HEK293 (cell line): Measurements from ENCODE around the gene PLD5.

Source experiments
- CTCF ChIA-PET: fragments of 350-600 bp; formaldehyde crosslinking; extraction: SDS; loops from one replicate; lab custom pipeline; 2021; ENCODE audit warnings: antibody characterized with exemption; lab: Yijun Ruan, JAX
- POLR2A ChIA-PET: fragments of 300-600 bp; formaldehyde crosslinking; extraction: SDS; loops from one replicate; lab custom pipeline; 2020; ENCODE audit warnings: antibody characterized with exemption, inconsistent platforms; lab: Yijun Ruan, JAX
- H3K27ac ChIP-seq: fragments of 200-500 bp; sonication (Bioruptor generic); 2 replicates; pipeline ENCODE4 v1.5.1; 2014; ENCODE audit warnings: low read depth, low read length, control low read depth, inconsistent platforms; ENCODE audit errors: extremely low read depth
- H3K36me3 ChIP-seq, 2 experiments: fragments of 200-500 bp in 1 of 2; sonication (Bioruptor generic) in 1 of 2; 1 replicate in 1 of 2; 2 replicates in 1 of 2; pipeline ENCODE4 v1.5.1; 2014 to 2017; ENCODE audit warnings: inconsistent platforms in 2 of 2, low read length in 2 of 2; ENCODE audit not compliant: control insufficient read depth in 2 of 2, insufficient read depth in 1 of 2
- H3K4me1 ChIP-seq: fragments of 200-500 bp; sonication (Bioruptor generic); 2 replicates; pipeline ENCODE4 v1.5.1; 2014; ENCODE audit warnings: mild to moderate bottlenecking, low read length, inconsistent platforms; ENCODE audit not compliant: control insufficient read depth, insufficient read depth
- H3K4me3 ChIP-seq: 2 replicates; pipeline ENCODE4 v1.5.1; 2011; ENCODE audit warnings: low read depth, mild to moderate bottlenecking, control low read depth, low read length, moderate library complexity
- H3K9me3 ChIP-seq: fragments of 200-500 bp; sonication (Bioruptor generic); 2 replicates; pipeline ENCODE4 v1.5.1; 2014; ENCODE audit warnings: low read depth, low read length, inconsistent platforms; ENCODE audit not compliant: control insufficient read depth, insufficient read depth
- BCL11A ChIP-seq: fragments of 450-650 bp; formaldehyde crosslinking; IDR thresholded peaks from 2 replicates; pipeline ENCODE4 v1.5.1; 2016; ENCODE audit warnings: low read depth, missing biosample characterization, missing genetic modification characterization
- GLIS1 ChIP-seq: fragments of 450-650 bp; formaldehyde crosslinking; IDR thresholded peaks from 2 replicates; pipeline ENCODE4 v1.5.1; 2016; ENCODE audit warnings: missing biosample characterization, missing genetic modification characterization
- HOXD13 ChIP-seq: sonication (generic); formaldehyde crosslinking; IDR thresholded peaks from 2 replicates; pipeline ENCODE4 v1.8.0; 2022; ENCODE audit warnings: missing genetic modification reagents, borderline replicate concordance
- MZF1 ChIP-seq: fragments of 450-650 bp; formaldehyde crosslinking; IDR thresholded peaks from 2 replicates; pipeline ENCODE4 v1.5.1; 2017; ENCODE audit warnings: missing biosample characterization, missing genetic modification characterization, borderline replicate concordance
- OSR2 ChIP-seq: fragments of 450-650 bp; formaldehyde crosslinking; IDR thresholded peaks from 2 replicates; pipeline ENCODE4 v1.5.1; 2016; ENCODE audit warnings: missing biosample characterization, missing genetic modification characterization
- PRDM1 ChIP-seq: fragments of 450-650 bp; formaldehyde crosslinking; IDR thresholded peaks from 2 replicates; pipeline ENCODE4; 2016; ENCODE audit warnings: missing biosample characterization, missing genetic modification characterization
- TRIM28 ChIP-seq: IDR thresholded peaks from 2 replicates; pipeline ENCODE4 v1.6.1; 2011; ENCODE audit warnings: low read length, control low read depth, borderline replicate concordance
- ZBTB21 ChIP-seq: fragments of 450-650 bp; formaldehyde crosslinking; IDR thresholded peaks from 2 replicates; pipeline ENCODE4 v1.5.1; 2017; ENCODE audit warnings: missing biosample characterization, missing genetic modification characterization
- ZBTB6 ChIP-seq: fragments of 450-650 bp; formaldehyde crosslinking; IDR thresholded peaks from 2 replicates; pipeline ENCODE4 v1.5.1; 2017; ENCODE audit warnings: missing biosample characterization, missing genetic modification characterization
- ZFP41 ChIP-seq: fragments of 450-650 bp; formaldehyde crosslinking; IDR thresholded peaks from 2 replicates; pipeline ENCODE4 v1.5.1; 2016; ENCODE audit warnings: missing biosample characterization, missing genetic modification characterization, borderline replicate concordance
- ZNF114 ChIP-seq: fragments of 450-650 bp; formaldehyde crosslinking; IDR thresholded peaks from 2 replicates; pipeline ENCODE4 v1.5.0; 2017; ENCODE audit warnings: missing biosample characterization, missing genetic modification characterization
- ZNF138 ChIP-seq: fragments of 450-650 bp; formaldehyde crosslinking; IDR thresholded peaks from 2 replicates; pipeline ENCODE4 v1.5.1; 2016; ENCODE audit warnings: missing biosample characterization, missing genetic modification characterization, borderline replicate concordance
- ZNF211 ChIP-seq: fragments of 450-650 bp; formaldehyde crosslinking; IDR thresholded peaks from 2 replicates; pipeline ENCODE4 v1.5.1; 2016; ENCODE audit warnings: low read depth, missing biosample characterization, missing genetic modification characterization
- ZNF223 ChIP-seq: fragments of 450-650 bp; formaldehyde crosslinking; IDR thresholded peaks from 2 replicates; pipeline ENCODE4 v1.5.1; 2016; ENCODE audit warnings: missing biosample characterization, missing genetic modification characterization
- ZNF23 ChIP-seq: fragments of 450-650 bp; formaldehyde crosslinking; IDR thresholded peaks from 2 replicates; pipeline ENCODE4 v1.5.1; 2016; ENCODE audit warnings: missing biosample characterization, missing genetic modification characterization, borderline replicate concordance
- ZNF248 ChIP-seq: fragments of 450-650 bp; formaldehyde crosslinking; IDR thresholded peaks from 2 replicates; pipeline ENCODE4 v1.5.1; 2017; ENCODE audit warnings: missing biosample characterization, missing genetic modification characterization
- ZNF292 ChIP-seq: fragments of 450-650 bp; formaldehyde crosslinking; IDR thresholded peaks from 2 replicates; pipeline ENCODE4 v1.5.1; 2016; ENCODE audit warnings: low read depth, missing biosample characterization, missing genetic modification characterization, borderline replicate concordance
- ZNF302 ChIP-seq: fragments of 450-650 bp; formaldehyde crosslinking; IDR thresholded peaks from 2 replicates; pipeline ENCODE4 v1.5.1; 2016; ENCODE audit warnings: missing biosample characterization, missing genetic modification characterization, low read depth
- ZNF324 ChIP-seq: fragments of 450-650 bp; formaldehyde crosslinking; IDR thresholded peaks from 2 replicates; pipeline ENCODE4 v1.5.1; 2016; ENCODE audit warnings: missing biosample characterization, missing genetic modification characterization
- ZNF350 ChIP-seq: fragments of 450-650 bp; formaldehyde crosslinking; IDR thresholded peaks from 2 replicates; pipeline ENCODE4 v1.5.0; 2017; ENCODE audit warnings: missing biosample characterization, mild to moderate bottlenecking, missing genetic modification characterization
- ZNF391 ChIP-seq: fragments of 450-650 bp; formaldehyde crosslinking; IDR thresholded peaks from 2 replicates; pipeline ENCODE4 v1.5.1; 2016; ENCODE audit warnings: low read depth, missing biosample characterization, missing genetic modification characterization, borderline replicate concordance
- ZNF433 ChIP-seq: fragments of 450-650 bp; formaldehyde crosslinking; IDR thresholded peaks from 2 replicates; pipeline ENCODE4 v1.5.1; 2016; ENCODE audit warnings: missing biosample characterization, missing genetic modification characterization, low read depth
- ZNF48 ChIP-seq: fragments of 450-650 bp; formaldehyde crosslinking; IDR thresholded peaks from 2 replicates; pipeline ENCODE4 v1.5.1; 2016; ENCODE audit warnings: missing biosample characterization, missing genetic modification characterization
- ZNF488 ChIP-seq: fragments of 450-650 bp; formaldehyde crosslinking; IDR thresholded peaks from 2 replicates; pipeline ENCODE4 v1.5.1; 2016; ENCODE audit warnings: missing biosample characterization, missing genetic modification characterization
- ZNF510 ChIP-seq: fragments of 450-650 bp; formaldehyde crosslinking; IDR thresholded peaks from 2 replicates; pipeline ENCODE4 v1.5.1; 2018; ENCODE audit warnings: mild to moderate bottlenecking, missing genetic modification characterization, missing biosample characterization; ENCODE audit not compliant: insufficient replicate concordance
- ZNF521 ChIP-seq: fragments of 450-650 bp; formaldehyde crosslinking; IDR thresholded peaks from 2 replicates; pipeline ENCODE4 v1.5.1; 2017; ENCODE audit warnings: missing biosample characterization, mild to moderate bottlenecking, missing genetic modification characterization
- ZNF558 ChIP-seq: fragments of 450-650 bp; formaldehyde crosslinking; IDR thresholded peaks from 2 replicates; pipeline ENCODE4 v1.5.1; 2016; ENCODE audit warnings: missing biosample characterization, missing genetic modification characterization
- ZNF561 ChIP-seq: fragments of 450-650 bp; IDR thresholded peaks from 2 replicates; pipeline ENCODE4 v1.5.1; 2018; ENCODE audit warnings: missing biosample characterization, missing genetic modification characterization, borderline replicate concordance
- ZNF596 ChIP-seq: fragments of 450-650 bp; IDR thresholded peaks from 2 replicates; pipeline ENCODE4 v1.5.0; 2018; ENCODE audit warnings: missing biosample characterization, mild to moderate bottlenecking, missing genetic modification characterization, moderate library complexity
- ZNF791 ChIP-seq: fragments of 450-650 bp; formaldehyde crosslinking; IDR thresholded peaks from 2 replicates; pipeline ENCODE4 v1.5.1; 2016; ENCODE audit warnings: missing biosample characterization, missing genetic modification characterization
- ZNF830 ChIP-seq: fragments of 450-650 bp; IDR thresholded peaks from 2 replicates; pipeline ENCODE4 v1.5.0; 2018; ENCODE audit warnings: missing biosample characterization, missing genetic modification characterization, low read depth, mild to moderate bottlenecking, moderate library complexity
- ZSCAN16 ChIP-seq: fragments of 450-650 bp; formaldehyde crosslinking; IDR thresholded peaks from 2 replicates; pipeline ENCODE4 v1.5.1; 2016; ENCODE audit warnings: missing biosample characterization, missing genetic modification characterization

PLD5 gene

GRCh38 chr1:242203262-242203661 is 321.2 kb downstream of the PLD5 start:
- Histone ChIP-seq H3K9me3 (no peaks in the 10 kb centered on the region), H3K4me3 (no peak overlapping the region), H3K36me3 (no peaks in the 10 kb centered on the region), H3K27ac (no peak overlapping the region), H3K4me1 (no peaks in the 10 kb centered on the region)
- no peak for TF ChIP-seq ZFP41 (tag by site-specific recombination)
- TF ChIP-seq ZNF488 (tag by site-specific recombination): no peak
- no peak for TF ChIP-seq ZNF596 (tag by site-specific recombination)
- CTCF ChIA-PET: interaction anchor here (1.1 to 1.2 kb wide), 3 partner anchors 35 to 184 kb away, joined by 3 to 7 read pairs (median 4); no protein-coding TSS in a partner anchor
- POLR2A ChIA-PET: no interaction called here

- H3K27ac ChIP-seq: no peak overlapping the region
- H3K36me3 ChIP-seq: no peaks in the 10 kb centered on the region
- no peaks in the 10 kb centered on the region for H3K4me1 ChIP-seq
- POLR2A ChIA-PET: interaction anchor here (0.7 kb wide), 1 partner anchor 23 kb away, joined by 3 read pairs; no protein-coding TSS in a partner anchor
- H3K4me3 ChIP-seq: no peak overlapping the region
- CTCF ChIA-PET: interaction anchor here (0.6 to 1.0 kb wide), 2 partner anchors 10 to 1012 kb away, joined by 3 read pairs; no protein-coding TSS in a partner anchor
- TF ChIP-seq ZSCAN16 (no peak), HOXD13 (no peak), ZNF510 (tag by site-specific recombination) (no peak), ZNF23 (tag by site-specific recombination) (no peak), ZNF211 (no peak), ZNF223 (tag by site-specific recombination) (no peak), ZNF830 (tag by site-specific recombination) (no peak), ZNF558 (tag by site-specific recombination) (no peak), ZNF324 (tag by site-specific recombination) (no peak)
- H3K9me3 ChIP-seq: no peaks in the 10 kb centered on the region
Measured at GRCh38 chr1:242201090-242201489, 323.4 kb downstream of the PLD5 start.

DNA sequence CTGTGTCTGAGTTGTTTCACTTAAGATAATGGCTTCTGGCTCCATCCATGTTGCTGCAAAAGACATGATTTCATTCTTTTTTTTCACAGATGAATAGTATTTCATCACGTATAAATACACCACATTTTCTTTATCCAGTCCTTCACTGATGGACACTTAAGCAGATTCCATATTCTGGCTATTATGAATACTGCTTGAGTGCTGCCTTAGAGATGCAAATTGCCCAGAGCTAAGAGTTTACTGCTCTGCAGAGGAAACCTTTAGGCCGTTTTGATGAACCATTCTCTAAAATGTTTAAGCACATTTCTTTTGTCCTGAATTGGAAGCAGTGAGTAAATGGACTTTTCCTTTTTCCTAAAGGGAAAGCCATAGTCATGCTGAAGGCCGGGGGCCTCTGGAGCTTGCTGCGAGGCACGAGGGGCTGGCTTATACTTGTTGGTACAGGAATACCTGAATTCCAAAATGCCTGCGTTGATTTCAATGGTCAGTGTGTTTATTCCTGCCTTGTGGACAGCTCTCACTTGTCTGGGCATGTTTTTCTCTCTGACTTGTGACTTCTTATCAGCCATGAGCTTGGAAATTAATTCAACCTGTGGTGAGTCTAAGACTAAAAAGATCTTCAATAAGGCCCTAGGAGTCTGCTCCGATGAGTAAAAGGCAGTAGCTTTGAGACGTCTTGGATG is 324.6 kb downstream of the PLD5 start:
- H3K4me1 ChIP-seq: no peaks in the 10 kb centered on the region
- ChIA-PET CTCF (no interaction called here), POLR2A (no interaction called here)

DNA sequence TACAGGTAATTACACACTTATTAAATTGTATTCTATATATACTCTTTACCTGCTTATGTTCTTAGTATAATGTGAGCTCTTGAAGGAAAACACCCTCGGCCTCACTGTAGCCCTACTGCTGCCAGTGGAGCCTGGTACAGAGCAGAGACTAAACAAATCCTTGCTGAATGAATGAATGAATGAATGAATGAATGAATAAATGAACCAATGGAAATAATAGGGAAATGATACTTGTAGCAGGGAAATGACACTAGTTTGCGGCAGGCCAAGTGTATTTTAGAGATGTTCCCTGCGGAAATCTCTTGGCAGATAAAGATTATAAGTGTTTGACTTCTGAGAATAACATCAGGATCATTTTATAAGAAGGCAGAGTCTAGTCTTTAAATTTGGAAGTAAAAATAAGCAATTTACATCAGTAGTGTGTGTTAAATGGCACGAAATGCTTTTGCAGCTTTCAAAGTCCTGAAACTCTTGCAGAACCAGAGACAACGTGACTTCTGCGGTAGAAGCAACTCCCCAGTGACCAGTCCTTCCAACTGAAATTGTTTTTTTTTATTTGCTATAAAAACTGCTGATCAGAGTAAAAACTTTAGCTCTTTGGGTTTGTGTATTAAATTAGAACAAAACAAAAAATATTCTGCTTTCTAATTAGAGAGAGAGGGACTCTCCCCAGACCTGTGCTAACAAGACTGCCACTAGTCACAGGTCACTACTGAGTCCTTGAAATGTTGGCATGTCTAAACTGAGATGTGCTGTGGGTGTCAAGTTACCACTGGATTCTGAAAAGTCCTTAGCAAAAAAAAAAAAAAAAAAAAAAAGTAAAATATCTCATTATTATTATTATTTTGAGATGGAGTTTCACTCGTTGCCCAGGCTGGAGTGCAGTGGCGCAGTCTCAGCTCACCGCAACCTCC is 326.3 kb downstream of the PLD5 start:
- no peak overlapping the region for H3K4me3 ChIP-seq
- ChIA-PET POLR2A (no interaction called here), CTCF (interaction anchor here (0.7 kb wide), 1 partner anchor 429 kb away, joined by 3 read pairs; no protein-coding TSS in a partner anchor)
- no peaks in the 10 kb centered on the region for H3K9me3 ChIP-seq
- no peak overlapping the region for H3K27ac ChIP-seq
- H3K4me1 ChIP-seq: no peaks in the 10 kb centered on the region
- H3K36me3 ChIP-seq: no peaks in the 10 kb centered on the region
- TF ChIP-seq ZNF521 (tag by site-specific recombination): no peak
- no peak for TF ChIP-seq ZNF350 (tag by site-specific recombination)
- no peak for TF ChIP-seq BCL11A
- TF ChIP-seq ZBTB6 (tag by site-specific recombination): no peak
- TF ChIP-seq ZNF433 (tag by site-specific recombination): no peak
- no peak for TF ChIP-seq ZNF48
- TF ChIP-seq ZNF561: no peak
- no peak for TF ChIP-seq ZNF248
- TF ChIP-seq ZNF114 (tag by site-specific recombination): no peak
- TF ChIP-seq ZNF791 (tag by site-specific recombination): no peak
- TF ChIP-seq ZBTB21 (tag by site-specific recombination): no peak

More for the DNA sequence above, 324.6 kb downstream of the PLD5 start:
- H3K9me3 ChIP-seq: no peaks in the 10 kb centered on the region
- no peak overlapping the region for H3K27ac ChIP-seq
- TF ChIP-seq OSR2 (tag by site-specific recombination) (no peak), TRIM28 (0 out of 2 replicates have a peak, but pooled peaks have one; percentile 51), GLIS1 (tag by site-specific recombination) (no peak), ZNF391 (tag by site-specific recombination) (no peak), MZF1 (tag by site-specific recombination) (no peak), ZNF292 (tag by site-specific recombination) (no peak), PRDM1 (no peak), ZNF138 (tag by site-specific recombination) (no peak), ZNF302 (tag by site-specific recombination) (no peak)
- H3K4me3 ChIP-seq: no peak overlapping the region
- H3K36me3 ChIP-seq: no peaks in the 10 kb centered on the region
